HG03135 (cell line): ENCODE results near the gene STOX1.
"Not testable (repeated sequence)": the region's sequence is repeated elsewhere in the genome, so short reads cannot be mapped to it uniquely, and the experiment has no call there.

Experiments used
- ATAC-seq: cut with Tn5 transposase; IDR thresholded peaks from one replicate; pipeline ENCODE4 v1.9.1; 2021; ENCODE audit warnings: mild to moderate bottlenecking, moderate library complexity; ENCODE audit not compliant: unreplicated experiment

STOX1 gene

DNA sequence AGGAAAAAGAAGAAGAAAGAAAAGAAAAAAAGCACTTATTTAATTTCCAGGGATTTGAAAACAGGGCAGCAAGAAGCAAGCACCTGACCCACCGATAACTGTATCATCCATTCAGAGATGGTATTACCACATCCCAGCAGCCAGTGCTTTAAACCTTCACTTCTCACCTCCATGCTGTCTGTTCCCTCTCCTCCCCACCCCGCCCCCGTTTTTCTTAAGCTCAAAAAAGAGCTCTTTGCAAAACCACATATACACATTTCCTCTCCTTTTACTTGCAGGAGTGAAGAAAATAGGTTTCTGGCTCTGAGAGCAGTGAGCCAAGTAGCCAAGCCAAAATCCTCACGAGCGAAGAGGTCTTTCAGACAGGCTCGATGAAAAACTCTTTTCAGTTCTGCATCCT, 2.2 kb downstream of the STOX1 start:
- ATAC-seq, result no peak

DNA sequence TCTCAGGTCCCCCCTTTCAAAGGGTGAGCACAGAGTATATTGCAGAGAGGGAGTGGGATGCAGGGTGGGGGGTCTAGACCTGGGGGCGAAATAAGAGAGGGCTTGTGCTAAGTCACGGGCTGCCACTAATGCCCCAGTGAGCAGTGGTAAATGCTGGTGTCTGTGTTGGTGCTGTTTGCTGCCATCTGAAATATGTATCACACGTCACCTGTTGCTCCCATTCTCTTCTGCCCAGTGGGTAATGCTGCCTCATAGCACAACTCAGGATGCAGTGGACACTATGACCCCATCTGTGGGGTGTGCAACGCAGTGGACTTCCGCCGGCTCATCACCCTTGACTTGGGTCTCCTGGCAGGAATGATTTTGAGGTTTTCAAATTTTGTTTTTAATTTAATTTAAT, 2.6 kb downstream of the STOX1 start:
- no peak for ATAC-seq

DNA sequence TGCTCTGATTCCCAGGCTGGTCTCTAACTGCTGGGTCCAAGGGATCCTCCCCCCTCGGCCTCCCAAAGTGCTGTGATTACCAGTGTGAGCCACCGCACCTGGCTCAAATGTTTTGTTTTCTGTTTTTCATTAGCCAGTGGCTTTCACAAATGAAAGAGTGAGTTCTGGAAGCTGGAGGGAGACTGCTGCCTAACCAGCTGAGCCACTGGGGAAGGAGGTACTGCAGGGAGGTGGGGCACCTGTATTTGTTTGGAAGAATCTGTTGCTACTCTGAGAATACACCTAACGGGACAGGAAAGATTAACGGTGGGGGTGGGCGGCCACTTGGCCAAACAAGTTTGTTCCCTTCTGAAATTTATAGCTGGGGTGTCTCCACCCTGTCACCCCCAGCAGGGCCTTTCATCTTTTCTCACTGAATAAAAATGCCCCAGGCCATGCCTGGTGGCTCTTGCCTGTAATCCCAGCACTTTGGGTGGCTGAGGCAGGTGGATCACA, 4.7 kb downstream of the STOX1 start:
- no peak for ATAC-seq

DNA sequence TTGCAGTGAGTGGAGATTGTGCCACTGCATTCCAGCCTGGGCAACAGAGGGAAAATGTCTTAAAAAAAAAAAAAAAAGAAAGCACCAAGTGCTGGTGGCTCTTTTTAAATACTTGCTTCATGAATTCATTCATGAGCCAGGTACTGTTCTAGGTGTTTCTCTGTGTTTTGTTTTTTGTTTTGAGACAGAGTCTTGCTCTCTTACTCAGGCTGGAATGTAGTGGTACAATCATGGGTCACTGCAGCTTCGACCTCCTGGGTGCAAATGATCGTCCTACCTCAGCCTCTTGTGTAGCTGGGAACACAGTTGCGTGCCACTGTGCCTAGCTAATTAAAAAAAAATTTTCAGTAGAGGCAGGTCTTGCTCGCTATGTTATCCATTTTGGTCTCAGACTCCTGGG, 5.3 kb downstream of the STOX1 start:
- ATAC-seq, result no peak

DNA sequence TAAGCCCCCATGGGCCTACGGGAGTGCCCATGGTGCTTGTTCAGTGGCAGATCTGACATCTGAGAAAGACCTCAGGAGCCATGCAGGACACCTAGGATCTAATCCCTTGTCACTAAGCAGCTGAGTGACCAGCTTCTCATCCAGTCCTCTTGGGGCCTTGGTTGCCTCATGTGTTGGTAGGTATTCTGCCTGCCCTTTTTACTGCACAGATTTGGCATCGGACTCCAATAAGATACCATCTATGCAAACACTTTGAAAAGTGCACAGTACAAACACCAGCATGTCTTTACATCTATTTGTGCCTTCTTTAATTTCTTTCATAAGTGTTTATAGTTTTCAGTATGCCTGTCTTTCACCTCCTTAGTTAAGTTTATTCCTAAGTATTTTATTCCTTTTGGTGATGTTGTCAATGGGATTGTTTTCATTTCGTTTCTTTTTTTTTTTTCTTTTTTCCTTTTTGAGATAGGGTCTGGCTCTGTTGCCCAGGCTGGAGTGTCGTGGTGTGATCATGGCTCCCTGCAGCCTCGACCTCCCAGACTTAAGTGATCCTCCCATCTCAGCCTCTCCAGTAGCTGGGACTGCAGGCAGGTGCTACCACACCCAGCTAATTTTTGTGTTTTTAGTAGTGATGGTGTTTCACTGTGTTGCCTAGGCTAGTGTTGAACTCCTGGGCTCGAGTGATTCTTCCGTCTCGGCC, 10.4 kb downstream of the STOX1 start:
- ATAC-seq, result no peak

DNA sequence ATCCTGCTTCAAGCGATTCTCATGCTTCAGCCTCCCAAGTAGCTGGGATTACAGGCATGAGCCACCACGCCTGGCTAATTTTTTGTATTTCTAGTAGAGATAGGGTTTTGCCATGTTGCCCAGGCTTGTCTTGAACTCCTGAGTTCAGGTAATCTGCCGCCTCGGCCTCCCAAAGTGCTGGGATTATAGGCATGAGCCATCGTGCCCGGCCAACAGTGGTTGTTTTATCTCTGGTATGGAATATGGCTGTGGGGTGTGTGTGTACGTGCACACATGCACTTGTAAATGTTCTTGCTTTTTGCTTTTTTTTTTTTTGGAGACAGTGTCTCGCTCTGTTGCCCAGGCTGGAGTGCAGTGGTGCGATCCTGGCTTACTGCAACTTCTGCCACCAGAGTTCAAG, 13.3 kb downstream of the STOX1 start:
- ATAC-seq, result not testable (repeated sequence)

DNA sequence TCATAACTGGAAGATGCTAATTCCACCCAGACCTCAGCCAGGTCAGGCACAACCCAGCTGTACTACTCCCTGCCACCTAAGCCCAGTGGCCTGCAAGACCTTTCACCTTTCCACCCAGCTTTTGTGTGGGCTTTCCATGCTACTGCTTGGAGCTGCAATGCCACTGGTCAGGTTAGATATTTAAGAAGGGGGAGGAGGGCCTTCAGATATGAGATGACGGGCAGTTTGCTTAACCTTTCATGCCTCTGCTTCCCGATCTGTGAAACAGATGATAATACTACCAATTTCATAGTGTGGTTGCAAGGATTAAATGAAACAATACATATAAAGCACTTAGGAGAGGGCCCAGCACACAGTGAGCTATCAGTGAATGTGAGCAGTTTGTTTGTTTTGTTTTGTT, 20.9 kb downstream of the STOX1 start:
- ATAC-seq, result no peak

DNA sequence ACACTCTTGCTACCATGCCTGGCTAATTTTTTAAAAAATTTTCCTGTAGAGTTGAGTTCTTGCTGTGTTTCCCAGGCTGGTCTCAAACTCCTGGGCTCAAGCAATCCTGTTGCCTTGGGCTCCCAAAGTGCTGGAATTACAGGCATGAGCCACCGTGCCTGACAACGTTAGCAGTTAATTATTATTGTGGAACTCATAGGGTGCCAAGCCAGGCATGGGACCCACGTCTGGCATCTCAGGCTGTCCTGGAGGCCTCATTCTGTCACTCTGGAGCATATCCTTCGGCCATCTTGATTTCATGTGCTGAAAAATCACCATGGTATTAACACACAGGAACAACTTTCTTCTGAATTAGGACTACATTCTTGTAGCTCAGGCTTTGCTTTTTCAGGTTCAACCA, 21.5 kb downstream of the STOX1 start:
- ATAC-seq, result no peak

DNA sequence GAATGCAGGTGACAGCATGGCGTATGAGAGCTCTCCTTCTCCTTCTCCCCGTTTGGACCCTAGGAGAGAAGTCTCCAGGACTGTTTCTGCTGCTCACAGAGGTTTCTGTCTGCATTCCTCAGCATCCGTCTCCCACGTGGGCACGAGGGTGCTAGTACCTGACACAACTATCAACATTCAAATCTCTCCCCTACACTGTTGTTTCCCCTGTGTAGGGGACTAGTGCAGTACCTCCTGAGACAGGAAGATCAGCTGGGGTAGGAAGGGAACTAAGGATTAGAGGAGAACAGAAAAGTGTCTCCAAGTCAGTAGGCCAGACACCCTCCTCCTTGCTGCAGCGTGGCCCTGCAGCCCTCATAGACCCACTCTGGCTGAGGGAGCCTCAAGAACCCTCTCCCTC, 29.0 kb downstream of the STOX1 start:
- no peak for ATAC-seq

DNA sequence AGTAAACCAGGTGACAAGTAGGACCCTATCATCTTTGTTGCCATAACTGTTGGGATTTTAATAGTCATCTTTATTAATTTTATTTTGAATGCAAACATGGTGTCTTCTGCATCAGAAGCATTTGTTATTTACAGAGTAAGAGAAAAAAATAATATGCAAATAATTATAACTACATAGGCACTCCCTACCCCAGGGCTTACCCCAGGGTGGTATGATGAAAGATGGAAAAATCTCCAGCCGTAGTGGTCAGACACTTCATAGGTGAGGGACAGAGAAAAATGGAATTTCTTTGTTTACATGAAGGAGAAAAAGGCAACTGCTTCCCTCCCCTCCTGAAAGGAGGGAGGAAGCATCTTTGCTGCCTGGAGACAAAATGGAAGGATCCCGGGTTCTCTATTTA, 29.7 kb downstream of the STOX1 start:
- no peak for ATAC-seq

DNA sequence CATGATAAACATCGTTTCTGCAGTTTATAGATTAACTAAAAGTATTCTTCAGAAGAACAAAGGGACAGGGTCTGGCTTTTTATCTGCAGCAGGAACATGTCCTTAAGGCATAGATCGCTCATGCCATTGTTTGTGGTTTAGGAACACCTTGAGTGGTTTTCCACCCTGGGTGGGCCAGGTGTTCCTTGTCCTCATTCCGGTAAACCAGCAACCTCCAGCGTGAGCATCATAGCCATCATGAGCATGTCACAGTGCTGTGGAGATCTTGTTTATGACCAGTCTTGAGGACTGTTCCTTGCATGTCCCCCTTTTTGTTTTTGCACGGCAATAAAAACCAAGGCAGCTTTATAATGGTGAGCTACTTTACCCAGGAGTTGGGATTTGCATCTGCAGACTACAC, 33.9 kb downstream of the STOX1 start:
- no peak for ATAC-seq

DNA sequence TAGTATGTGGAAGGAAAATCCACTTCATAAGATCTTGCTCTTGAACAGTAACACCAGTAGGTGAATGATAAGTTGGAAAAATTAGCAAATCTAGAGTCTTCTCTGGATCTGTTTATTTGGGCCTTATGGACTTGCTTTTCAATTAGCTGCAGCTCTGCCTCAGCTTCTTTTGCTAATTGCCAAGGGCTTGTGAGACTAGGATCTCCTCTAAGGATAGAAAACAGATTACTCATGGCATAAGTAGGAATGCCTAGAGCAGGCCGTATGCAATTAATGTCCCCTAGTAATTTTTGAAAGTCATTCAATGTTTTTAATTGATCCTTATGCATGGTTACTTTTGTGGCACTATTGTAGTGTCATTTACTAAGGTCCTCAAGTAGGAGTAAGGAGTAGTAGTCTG, 37.3 kb downstream of the STOX1 start:
- no peak for ATAC-seq

DNA sequence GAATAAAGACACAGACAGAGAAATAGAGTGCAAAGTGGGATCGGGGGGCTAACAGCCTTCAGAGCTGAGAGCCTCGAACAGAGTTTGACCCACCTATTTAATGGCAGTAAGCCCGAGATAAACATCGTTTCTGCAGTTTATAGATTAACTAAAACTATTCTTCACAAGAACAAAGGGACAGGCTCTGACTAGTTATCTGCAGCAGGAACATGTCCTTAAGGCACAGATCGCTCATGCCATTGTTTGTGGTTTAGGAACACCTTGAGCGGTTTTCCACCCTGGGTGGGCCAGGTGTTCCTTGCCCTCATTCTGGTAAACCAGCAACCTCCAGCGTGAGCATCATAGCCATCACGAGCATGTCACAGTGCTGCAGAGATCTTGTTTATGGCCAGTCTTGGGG, 40.8 kb downstream of the STOX1 start:
- ATAC-seq, result not testable (repeated sequence)

DNA sequence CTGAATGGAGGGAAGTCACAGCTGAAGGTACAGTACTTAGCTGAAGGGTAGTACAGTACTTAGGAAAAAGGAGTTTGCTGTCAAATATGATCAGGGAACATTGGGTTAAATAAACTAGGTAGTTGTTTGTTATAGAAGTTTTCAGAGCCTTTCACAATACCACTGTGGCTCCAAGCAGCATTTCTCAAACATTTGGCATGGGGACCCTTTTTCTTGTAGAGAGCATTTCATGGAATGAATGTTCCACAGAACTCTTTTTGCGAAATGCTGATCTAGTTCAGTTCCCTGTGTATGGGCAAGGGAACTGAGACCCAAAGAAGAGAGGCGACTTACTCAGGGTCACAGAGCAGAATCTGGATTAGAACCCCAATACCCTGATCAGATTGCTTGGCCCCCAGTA, 42.3 kb downstream of the STOX1 start:
- ATAC-seq, result no peak

DNA sequence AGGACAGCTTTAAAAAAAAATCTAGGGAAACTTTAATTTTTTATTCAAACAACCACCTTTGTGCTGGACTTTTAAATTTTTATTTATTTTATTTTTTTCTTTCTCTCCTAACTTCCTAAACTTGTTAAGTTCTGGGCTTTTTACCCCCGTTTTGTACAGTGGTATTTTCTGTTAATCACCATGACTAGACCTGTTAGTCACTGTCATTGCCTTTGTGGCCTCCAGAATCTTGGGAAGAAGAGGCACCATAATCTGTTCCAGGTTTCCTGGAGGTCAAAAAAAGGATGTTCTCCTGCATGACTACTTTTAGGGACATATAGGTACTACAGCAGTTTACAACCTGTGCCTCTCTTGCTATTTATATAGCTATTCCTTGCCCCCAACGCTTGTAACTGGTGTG, 42.7 kb downstream of the STOX1 start:
- ATAC-seq, result no peak

DNA sequence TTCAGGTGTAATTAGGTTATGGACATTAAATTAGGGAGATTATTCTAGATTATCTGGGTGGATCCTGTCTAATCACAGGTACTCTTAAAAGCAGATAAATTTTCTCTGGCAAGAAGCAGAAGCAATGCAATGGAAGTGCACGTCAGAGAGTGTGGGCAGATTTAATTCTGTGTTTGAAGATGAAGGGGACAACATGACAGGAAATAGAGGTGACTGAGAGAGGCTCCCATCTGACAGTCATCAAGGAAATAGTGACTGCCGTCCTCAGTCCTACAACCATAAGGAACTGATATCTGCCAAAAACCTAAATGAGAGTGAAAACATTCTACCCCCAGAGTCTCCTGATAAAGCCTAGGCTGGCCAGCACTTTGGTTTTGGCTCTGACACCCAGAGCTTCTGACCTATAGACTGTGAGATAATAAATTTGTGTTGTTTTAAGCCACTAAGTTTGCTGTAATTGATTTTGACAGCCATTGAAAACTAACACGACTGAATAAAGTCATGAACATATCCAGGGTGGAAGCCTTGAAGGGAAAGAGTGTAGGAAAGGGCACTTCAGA, 43.3 kb downstream of the STOX1 start:
- ATAC-seq, result no peak

DNA sequence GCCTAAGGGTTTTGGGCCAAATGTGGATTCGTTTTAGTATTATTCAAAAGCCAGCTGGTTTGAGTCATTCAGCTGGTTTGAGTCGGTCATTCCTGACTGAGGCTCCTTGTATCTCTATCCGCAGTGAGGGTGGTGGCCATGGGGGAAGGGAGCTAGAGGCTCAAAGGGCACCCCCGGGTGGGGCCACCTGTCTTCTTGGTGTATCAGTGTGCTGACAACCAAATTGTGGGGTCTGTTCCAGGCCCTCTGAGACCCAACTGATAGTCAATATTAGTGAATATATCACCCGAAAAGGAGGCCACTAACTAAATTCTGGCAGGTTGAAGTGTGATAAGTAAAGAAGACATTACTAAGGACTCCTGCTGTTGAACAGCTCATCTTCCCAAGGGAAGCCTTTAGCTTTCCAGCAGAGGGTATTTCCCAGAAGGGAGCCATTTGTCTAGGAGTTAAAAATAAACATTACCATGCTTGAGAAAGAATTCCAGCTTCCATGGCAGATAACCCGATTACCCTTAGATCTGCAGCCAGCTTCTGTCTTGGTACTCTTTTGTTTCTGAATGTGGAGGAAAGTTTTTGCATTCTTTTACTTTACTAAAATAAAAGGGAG, 43.9 kb downstream of the STOX1 start:
- ATAC-seq, result no peak

DNA sequence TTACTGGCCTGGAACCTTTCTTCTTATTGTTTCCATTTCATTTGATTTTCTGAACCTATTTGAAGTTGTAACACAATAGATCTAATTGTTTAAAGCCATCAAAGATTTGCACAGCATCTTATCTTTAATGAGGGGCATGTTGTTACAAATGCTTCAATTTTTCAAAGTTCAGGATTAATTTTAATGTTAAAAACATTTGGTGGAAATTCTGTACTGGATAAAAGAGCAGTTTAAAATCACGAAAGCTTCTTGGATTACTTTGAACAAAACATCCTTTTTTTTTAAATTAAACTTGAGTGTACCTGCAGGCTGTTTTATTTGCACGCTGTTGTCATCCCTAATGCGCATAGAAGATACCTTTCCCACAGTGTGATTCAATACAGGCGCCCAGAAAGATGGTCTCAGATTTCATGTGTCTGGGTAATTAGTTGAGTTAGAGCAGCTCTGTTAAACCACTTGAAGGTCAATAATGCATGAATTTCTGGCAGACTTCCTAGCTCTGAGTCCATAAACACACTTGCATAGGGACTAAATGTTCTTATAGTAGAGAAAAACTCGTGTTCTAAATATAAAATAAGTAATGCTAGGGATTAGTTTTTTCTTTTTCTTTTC, 44.5 kb downstream of the STOX1 start:
- ATAC-seq, result no peak

DNA sequence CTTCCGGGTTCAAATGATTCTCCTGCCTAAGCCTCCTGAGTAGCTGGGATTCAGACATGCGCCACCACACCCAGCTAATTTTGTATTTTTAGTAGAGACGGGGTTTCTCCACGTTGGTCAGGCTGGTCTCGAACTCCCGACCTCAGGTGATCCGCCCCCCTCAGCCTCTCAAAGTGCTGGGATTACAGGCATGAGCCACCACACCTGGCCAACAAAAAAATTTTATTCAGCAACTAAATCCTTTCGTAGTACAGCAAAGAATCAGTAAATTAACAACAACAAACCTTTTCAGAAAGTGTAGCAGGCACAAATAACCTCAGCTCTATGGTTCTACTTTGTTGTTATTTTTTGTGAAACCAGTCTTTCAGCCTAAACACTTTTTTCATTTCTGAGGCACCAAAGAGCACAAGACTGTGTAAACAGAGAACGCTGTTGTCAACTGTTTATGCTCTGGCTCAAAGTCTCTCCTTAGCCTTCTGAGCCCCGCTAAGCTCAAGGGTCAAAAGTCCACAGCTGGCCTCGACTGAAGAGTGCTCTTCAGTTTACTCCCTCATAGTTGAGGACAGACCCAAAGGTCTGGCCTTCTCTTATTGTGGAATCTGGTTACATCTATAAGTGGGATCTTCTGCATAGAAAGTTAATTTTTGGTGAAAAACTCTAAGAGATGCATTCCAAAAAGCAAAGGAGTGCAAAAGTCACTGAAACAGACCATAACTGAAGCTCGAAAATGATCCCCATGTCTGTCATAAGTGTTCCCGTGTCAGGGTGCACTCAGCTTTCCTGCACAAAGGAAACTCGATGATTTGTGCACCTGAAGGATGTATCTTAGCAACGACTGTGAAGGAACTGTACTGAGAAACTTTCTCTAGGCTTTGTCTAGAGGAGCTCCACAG, 49.2 kb downstream of the STOX1 start:
- no peak for ATAC-seq

DNA sequence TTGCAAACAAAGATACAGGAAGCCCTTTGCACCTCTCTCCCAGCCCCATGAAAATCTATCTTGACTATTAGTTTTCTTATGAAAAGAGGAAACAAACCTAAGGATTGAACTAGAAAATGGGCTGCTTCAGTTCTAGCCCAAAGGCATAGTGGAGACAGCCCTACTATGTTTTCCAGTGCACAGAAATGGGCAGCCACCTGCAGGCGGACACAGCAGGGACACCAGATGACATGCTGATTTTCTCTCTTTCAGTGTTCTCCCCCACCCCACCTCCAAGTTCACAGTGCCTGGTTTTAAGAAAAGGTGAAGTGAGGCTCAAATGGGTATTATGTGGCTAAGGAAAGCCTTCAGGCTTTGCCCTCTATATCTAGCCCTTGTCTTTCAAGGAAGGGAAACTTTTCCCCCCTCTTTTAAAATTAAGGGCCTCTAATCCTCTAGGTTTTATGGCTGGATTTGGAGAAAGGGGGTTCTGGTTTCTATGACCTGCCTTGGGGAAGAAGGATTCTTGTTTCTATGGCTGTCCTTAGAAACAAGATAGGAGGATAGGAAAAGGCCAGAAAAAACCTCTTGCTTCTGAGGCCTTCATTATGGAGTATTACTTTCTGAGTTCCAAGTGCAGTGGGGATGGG, 50.3 kb downstream of the STOX1 start:
- no peak for ATAC-seq

DNA sequence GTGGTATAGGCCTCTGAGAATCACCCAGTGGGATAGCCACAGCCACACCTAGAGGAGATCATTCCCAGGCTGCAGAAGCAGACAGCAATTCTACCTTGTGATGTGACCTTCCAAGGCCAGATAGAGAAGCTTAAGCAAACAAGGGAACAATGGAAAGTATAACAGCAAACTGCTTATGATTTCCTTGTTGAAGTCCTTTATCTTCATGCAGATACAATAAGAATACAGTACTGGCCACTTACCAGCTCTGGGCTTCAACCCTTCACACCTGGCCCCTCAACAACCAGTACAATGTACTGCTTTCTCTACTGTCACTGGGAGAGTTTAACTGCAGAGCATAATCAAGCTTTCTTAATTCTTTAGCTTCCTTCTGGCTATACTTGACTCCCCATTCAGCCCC, 51.2 kb downstream of the STOX1 start:
- ATAC-seq, result no peak
